HepG2 (cell line): ENCODE results near the gene XPNPEP3. TPM values are rescaled to one million over a fixed set of nuclear protein-coding genes. Genes with fewer than 3 reads are reported as not detected.

Experiments
- ATAC-seq: fragments of 200-7000 bp; cut with Tn5 transposase; 3 replicates; pipeline ENCODE4 v1.9.1; 2020; ENCODE audit warnings: mild to moderate bottlenecking, moderate library complexity
- BruUV-seq: library from RNA; stranded (reverse); fragments of 400-500 nt; replicated peaks from 2 replicates; lab custom pipeline; 2021; lab: Mats Ljungman, UMichigan
- CTCF ChIA-PET: fragments of 300-600 bp; formaldehyde crosslinking; extraction: SDS; loops from one replicate; lab custom pipeline; 2021; ENCODE audit warnings: low total read pairs, inconsistent platforms, low intra/inter-chr PET ratio; lab: Yijun Ruan, JAX
- POLR2A ChIA-PET: fragments of 350-600 bp; sonication (Branson Sonifier 250); formaldehyde crosslinking; loops from one replicate; lab custom pipeline; 2020; ENCODE audit warnings: antibody characterized with exemption, inconsistent platforms; lab: Yijun Ruan, JAX
- DNase-seq: peaks from one replicate; pipeline ENCODE4 v3.0.0-alpha.2; 2015; ENCODE audit warnings: low spot score
- FAIRE-seq: peaks from 3 replicates; lab custom pipeline; 2011; peaks lifted over from hg19 to GRCh38; lab: Jason Lieb, UNC
- H2AFZ ChIP-seq: one replicate; pipeline ENCODE4 v1.6.1; 2011; ENCODE audit warnings: low read length, inconsistent platforms
- H3K27ac ChIP-seq: fragments of 300-600 bp; 3 replicates; pipeline ENCODE4 v1.8.0; 2011; ENCODE audit warnings: mixed run types, mild to moderate bottlenecking, mixed read lengths, low read length, inconsistent platforms; ENCODE audit not compliant: insufficient read depth; ENCODE audit errors: extremely low read length
- H3K27me3 ChIP-seq, 2 experiments: fragments of 200-600 bp in 1 of 2; 2 replicates in 1 of 2; 3 replicates in 1 of 2; pipeline versions ENCODE4 v1.6.0 to v1.8.0; 2011; ENCODE audit warnings: low read length in 2 of 2, mild to moderate bottlenecking in 2 of 2, moderate library complexity in 2 of 2, inconsistent platforms in 1 of 2; ENCODE audit not compliant: insufficient read depth in 2 of 2, control insufficient read depth in 1 of 2
- H3K36me3 ChIP-seq, 2 experiments: fragments of 200-600 bp in 1 of 2; replicated peaks in 1 of 2; 2 replicates in 1 of 2; 3 replicates in 1 of 2; pipeline versions ENCODE4 v1.5.1 to v1.8.0; 2011; ENCODE audit warnings: low read length in 2 of 2, inconsistent platforms in 1 of 2; ENCODE audit not compliant: insufficient read depth in 2 of 2, control insufficient read depth in 1 of 2
- H3K4me1 ChIP-seq: 2 replicates; pipeline ENCODE4 v1.5.1; 2012; ENCODE audit warnings: low read length, inconsistent platforms; ENCODE audit not compliant: insufficient read depth
- H3K4me2 ChIP-seq: 2 replicates; pipeline ENCODE4 v1.6.0; 2011; ENCODE audit warnings: low read depth, low read length, inconsistent platforms
- H3K4me3 ChIP-seq, 3 experiments: fragments of 200-600 bp in 1 of 3; sonication (generic), shearing (Covaris generic) in 1 of 3; replicated peaks in 1 of 3; 2 replicates each; pipeline ENCODE4 v1.5.1; 2011 to 2016; ENCODE audit warnings: low read length in 3 of 3, inconsistent platforms in 2 of 3, low read depth in 2 of 3, mild to moderate bottlenecking in 2 of 3, control low read depth in 1 of 3, mixed read lengths in 1 of 3; ENCODE audit not compliant: insufficient read depth in 1 of 3
- H3K79me2 ChIP-seq: one replicate; pipeline ENCODE4 v1.6.1; 2011; ENCODE audit warnings: low read length, inconsistent platforms; ENCODE audit not compliant: insufficient read depth
- H3K9ac ChIP-seq: 2 replicates; pipeline ENCODE4 v1.6.0; 2011; ENCODE audit warnings: mild to moderate bottlenecking, low read depth, low read length, inconsistent platforms; ENCODE audit not compliant: insufficient read depth
- H3K9me3 ChIP-seq: 2 replicates; pipeline ENCODE4 v1.5.1; 2012; ENCODE audit warnings: mild to moderate bottlenecking, low read length
- H4K20me1 ChIP-seq: 2 replicates; pipeline ENCODE4 v1.6.0; 2011; ENCODE audit warnings: inconsistent platforms, mild to moderate bottlenecking, low read length, moderate library complexity; ENCODE audit not compliant: insufficient read depth
- AGO1 ChIP-seq: fragments of 200-400 bp; formaldehyde crosslinking; IDR thresholded peaks from 2 replicates; pipeline ENCODE4 v1.6.1; 2017; ENCODE audit warnings: mild to moderate bottlenecking, low read depth, low read length, moderate library complexity; ENCODE audit not compliant: poor library complexity, severe bottlenecking
- BRF2 ChIP-seq: sonication (generic); formaldehyde crosslinking; IDR thresholded peaks from 2 replicates; pipeline ENCODE4 v1.8.1; 2022; ENCODE audit warnings: mild to moderate bottlenecking, missing genetic modification reagents
- FOXC1 ChIP-seq: sonication (generic); formaldehyde crosslinking; IDR thresholded peaks from 2 replicates; pipeline ENCODE4 v1.8.0; 2022; ENCODE audit warnings: mild to moderate bottlenecking, missing genetic modification reagents, borderline replicate concordance
- KDM6A ChIP-seq: IDR thresholded peaks from 2 replicates; pipeline ENCODE4 v1.6.1; 2016; ENCODE audit warnings: low read depth
- NR0B2 ChIP-seq: sonication (generic); formaldehyde crosslinking; IDR thresholded peaks from 2 replicates; pipeline ENCODE4 v1.4.0; 2020; ENCODE audit warnings: mild to moderate bottlenecking, missing genetic modification reagents
- NR2F6 ChIP-seq, 2 experiments: IDR thresholded peaks; 2 replicates each; pipeline ENCODE4 v1.6.1; 2016; ENCODE audit warnings: antibody characterized with exemption in 1 of 2, mild to moderate bottlenecking in 1 of 2
- PHF5A ChIP-seq: IDR thresholded peaks from one replicate; pipeline ENCODE4 v1.6.1; 2018; ENCODE audit warnings: low read depth, missing genetic modification reagents; ENCODE audit not compliant: unreplicated experiment
- STAG1 ChIP-seq: sonication (generic); formaldehyde crosslinking; IDR thresholded peaks from 2 replicates; pipeline ENCODE4 v1.4.0; 2020; ENCODE audit warnings: missing genetic modification reagents
- SUZ12 ChIP-seq: fragments of 150-350 bp; IDR thresholded peaks from 2 replicates; pipeline ENCODE4 v1.6.1; 2014; ENCODE audit warnings: low read depth, low read length
- ZBTB1 ChIP-seq: sonication (generic); formaldehyde crosslinking; IDR thresholded peaks from 2 replicates; pipeline ENCODE4 v1.4.0; 2020; ENCODE audit warnings: missing genetic modification reagents, borderline replicate concordance
- ZFAT ChIP-seq: sonication (generic); formaldehyde crosslinking; conservative IDR thresholded peaks from 2 replicates; pipeline ENCODE4 v1.8.1; 2023; ENCODE audit warnings: missing genetic modification reagents, inconsistent platforms
- ZFYVE20 ChIP-seq: sonication (generic); formaldehyde crosslinking; IDR thresholded peaks from 2 replicates; pipeline ENCODE4 v1.8.0; 2023; ENCODE audit warnings: low read depth, mild to moderate bottlenecking, moderate library complexity, missing genetic modification reagents, borderline replicate concordance
- ZNF18 ChIP-seq: sonication (generic); formaldehyde crosslinking; IDR thresholded peaks from 2 replicates; pipeline ENCODE4 v1.8.0; 2022; ENCODE audit warnings: mild to moderate bottlenecking, missing genetic modification reagents; ENCODE audit not compliant: insufficient replicate concordance
- ZNF382 ChIP-seq: sonication (generic); formaldehyde crosslinking; IDR thresholded peaks from 2 replicates; pipeline ENCODE4 v1.5.0; 2020; ENCODE audit warnings: missing genetic modification reagents, mild to moderate bottlenecking, borderline replicate concordance
- ZNF691 ChIP-seq: sonication (generic); formaldehyde crosslinking; IDR thresholded peaks from 2 replicates; pipeline ENCODE4 v1.4.0; 2020; ENCODE audit warnings: missing genetic modification reagents, low read depth, mild to moderate bottlenecking, borderline replicate concordance
- WGBS: methylation state at CpG from one replicate; pipeline ENCODE4 v1.1.6; 2017; ENCODE audit warnings: low lambda C conversion rate; 5-methylcytosine and 5-hydroxymethylcytosine counted together
- in situ Hi-C: cut with HindIII; loops from 2 replicates; pipeline ENCODE4 v1.10.0; 2017; ENCODE audit warnings: low pct_unique_long_range_greater_than_20kb; ENCODE audit not compliant: extremely low pct_ligation_motif_present
- intact Hi-C: fragments of 100-400 bp; cut with micrococcal nuclease; formaldehyde crosslinking; loops from one replicate; pipeline ENCODE4 v1.10.0; 2022; ENCODE audit not compliant: unreplicated experiment
- polyA plus RNA-seq, 8 experiments: library from polyadenylated mRNA; depleted of rRNA in 3 of 8; stranded (reverse) in 7 of 8; unstranded in 1 of 8; fragments of >200 nt; fragmentation: Illumina TruSeq in 4 of 8; extraction: Trizol in 4 of 8; gene quantifications; 2 replicates each; pipeline versions ENCODE4 v1.2.1 to v1.2.3, GENCODE V29; 2011 to 2016; ENCODE audit warnings: low read depth in 4 of 8, missing spikeins in 1 of 8, mixed read lengths in 1 of 8; ENCODE audit not compliant: insufficient read depth in 1 of 8
- total RNA-seq, 5 experiments: library from RNA; depleted of rRNA; stranded (reverse); fragments of >200 nt; fragmentation: Illumina TruSeq; extraction: Trizol; gene quantifications; 2 replicates each; pipeline ENCODE4 v1.2.3, GENCODE V29; 2016; ENCODE audit warnings: low read depth in 1 of 5

XPNPEP3 gene
- total and polyA plus RNA-seq, 2 of the 13 experiments (the other 11 are each of a cell fraction or from before 2014, with no cell fraction given): 10.3 to 14.0 TPM

DNA sequence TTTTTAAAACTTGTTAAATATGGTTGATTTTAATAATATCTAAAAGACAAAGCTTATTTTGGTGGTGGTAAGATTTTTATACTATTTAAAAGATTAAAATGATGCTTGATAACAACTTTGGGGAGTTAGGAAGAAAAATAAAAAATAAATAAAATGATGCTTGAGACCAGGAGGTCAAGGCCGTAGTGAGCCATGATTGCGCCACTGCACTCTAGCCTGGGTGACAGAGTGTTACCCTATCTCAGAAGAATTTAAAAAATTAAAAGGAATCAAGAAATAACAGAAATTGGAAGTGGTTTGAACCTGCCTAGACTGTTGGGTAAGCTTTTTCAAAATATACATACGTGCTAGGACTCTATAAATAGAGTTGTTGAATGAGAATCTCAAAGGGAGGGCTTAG lies 17.1 kb downstream of the XPNPEP3 start:
- intact Hi-C loops: no loop called here
- Histone ChIP-seq H3K9ac (no peak overlapping the region), H3K4me2 (no peak overlapping the region), H3K27ac (no peak overlapping the region), H3K9me3 (no peaks in the 10 kb centered on the region), H2AFZ (no peak overlapping the region), H3K27me3 (no peaks in the 10 kb centered on the region), H3K4me1 (peaks cover 8% of the 10 kb centered on the region; the same call in 1 of the 2 replicates), H4K20me1 (no peaks in the 10 kb centered on the region), H3K36me3 (peaks cover 0 to 2% of the 10 kb centered on the region in 2 experiments; a peak in 1 of 5 replicates), H3K79me2 (no peaks in the 10 kb centered on the region), H3K4me3 (no peak overlapping the region)
- in situ Hi-C loops: no loop called here
- BruUV-seq: no TSS peak
- POLR2A ChIA-PET: no interaction called here
- FAIRE-seq (no peak), DNase-seq (no peak), ATAC-seq (no peak)
- CTCF ChIA-PET: no interaction called here
- TF ChIP-seq ZFYVE20 (CRISPR knock-in tag) (no peak), ZNF18 (CRISPR knock-in tag) (no peak), KDM6A (no peak), NR2F6 (IDR thresholded peaks at IDR 0.05) (peak; percentile 26; the same call in 1 of the 2 replicates), NR2F6 (CRISPR knock-in tag; IDR thresholded peaks at IDR 0.05) (no peak)
- TF ChIP-seq, all 625 proteins: peak for 1
- WGBS: 93% methylated on average over 3 of the region's 3 CpGs

DNA sequence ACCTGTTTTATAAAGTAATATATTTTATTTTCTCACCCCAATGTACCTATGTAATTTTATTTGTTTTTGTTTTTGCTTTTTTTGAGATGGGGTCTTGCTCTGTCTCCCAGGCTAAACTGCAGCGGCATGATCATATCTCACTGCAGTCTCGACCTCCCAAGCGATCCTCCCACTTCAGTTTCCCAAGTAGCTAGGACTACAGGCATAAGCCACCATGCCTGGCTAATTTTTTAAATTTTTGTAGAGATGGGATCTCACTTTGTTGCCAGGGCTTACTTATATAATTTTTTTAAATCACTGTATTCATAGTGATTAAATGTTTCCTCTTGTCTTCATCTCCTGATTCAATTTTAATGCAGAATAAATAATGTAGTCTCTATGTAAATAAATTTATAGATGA lies 18.2 kb downstream of the XPNPEP3 start:
- ATAC-seq (no peak), DNase-seq (no peak), FAIRE-seq (no peak)
- Histone ChIP-seq H3K79me2 (no peaks in the 10 kb centered on the region), H3K4me1 (0 out of 2 replicates have a peak, but pooled peaks cover 8% of the 10 kb centered on the region), H3K4me3 (no peak overlapping the region), H3K9ac (no peak overlapping the region), H3K27me3 (no peaks in the 10 kb centered on the region), H3K36me3 (peaks cover 0 to 3% of the 10 kb centered on the region in 2 experiments; a peak in 1 of 5 replicates), H3K27ac (no peak overlapping the region), H4K20me1 (no peaks in the 10 kb centered on the region), H3K9me3 (no peaks in the 10 kb centered on the region), H2AFZ (no peak overlapping the region), H3K4me2 (no peak overlapping the region)
- ChIA-PET POLR2A (no interaction called here), CTCF (no interaction called here)
- intact Hi-C loops: no loop called here
- in situ Hi-C loops: no loop called here
- 96% methylated on average over 3 of the region's 3 CpGs for WGBS
- no TSS peak for BruUV-seq
- TF ChIP-seq ZNF691 (no peak), ZBTB1 (CRISPR knock-in tag) (no peak), ZNF382 (CRISPR knock-in tag) (no peak), BRF2 (CRISPR knock-in tag) (no peak), SUZ12 (no peak), FOXC1 (CRISPR knock-in tag) (no peak), ZFAT (no peak), NR0B2 (CRISPR knock-in tag) (no peak), STAG1 (CRISPR knock-in tag) (no peak), PHF5A (no peak), AGO1 (no peak)
